Spleen (tissue), 11 donors: ENCODE results near the gene LTN1. TPM values are rescaled to one million over a fixed set of nuclear protein-coding genes. Genes with fewer than 3 reads are reported as not detected.

Experiments used
- DNase-seq: peaks from one replicate; pipeline ENCODE4 v3.0.0-alpha.2; 2020
- H3K27ac ChIP-seq, 8 donors: fragments of 200-600 bp; sonication (generic) in 7 of 8; 1 replicate in 4 of 8; 2 replicates in 4 of 8; pipeline versions ENCODE4 v1.5.0 to v1.8.0; 2016 to 2021; ENCODE audit warnings: inconsistent platforms in 4 of 8, mild to moderate bottlenecking in 4 of 8, moderate library complexity in 1 of 8
- H3K27me3 ChIP-seq, 7 donors: fragments of 200-600 bp; sonication (generic) in 6 of 7; replicated peaks in 1 of 7; 1 replicate in 4 of 7; 2 replicates in 3 of 7; pipeline versions ENCODE4 v1.5.0 to v1.8.0; 2016 to 2021; ENCODE audit warnings: inconsistent platforms in 3 of 7, mild to moderate bottlenecking in 1 of 7
- H3K36me3 ChIP-seq, 6 donors: fragments of 200-600 bp; sonication (generic) in 5 of 6; 1 replicate in 4 of 6; 2 replicates in 2 of 6; pipeline versions ENCODE4 v1.5.0 to v1.8.0; 2016 to 2021; ENCODE audit warnings: inconsistent platforms in 2 of 6
- H3K4me1 ChIP-seq, 6 donors: fragments of 200-600 bp; sonication (generic) in 5 of 6; 1 replicate in 3 of 6; 2 replicates in 3 of 6; pipeline versions ENCODE4 v1.5.0 to v1.8.0; 2016 to 2021; ENCODE audit warnings: inconsistent platforms in 3 of 6
- H3K4me3 ChIP-seq, 8 donors: fragments of 200-600 bp; sonication (generic) in 7 of 8; 1 replicate in 4 of 8; 2 replicates in 4 of 8; pipeline versions ENCODE4 v1.5.0 to v1.8.0; 2016 to 2021; ENCODE audit warnings: inconsistent platforms in 4 of 8, mild to moderate bottlenecking in 4 of 8, moderate library complexity in 2 of 8
- H3K9me3 ChIP-seq, 8 donors: fragments of 200-600 bp; sonication (generic) in 7 of 8; 1 replicate in 4 of 8; 2 replicates in 4 of 8; pipeline versions ENCODE4 v1.5.0 to v1.8.0; 2016 to 2021; ENCODE audit warnings: inconsistent platforms in 4 of 8
- CTCF ChIP-seq, 11 experiments: fragments of 200-600 bp in 7 of 11; fragments of 450-650 bp in 4 of 11; sonication (generic) in 4 of 11; IDR thresholded peaks in 8 of 11; conservative IDR thresholded peaks in 3 of 11; 1 replicate in 7 of 11; 2 replicates in 4 of 11; pipeline versions ENCODE4 v1.4.0 to v1.8.0; 2016 to 2021; ENCODE audit warnings: antibody characterized with exemption in 11 of 11, inconsistent platforms in 4 of 11, mild to moderate bottlenecking in 1 of 11
- POLR2A ChIP-seq, 3 donors: fragments of 450-650 bp; IDR thresholded peaks; one replicate each; pipeline ENCODE4 v1.5.1; 2017; ENCODE audit warnings: antibody characterized with exemption in 3 of 3, mild to moderate bottlenecking in 1 of 3
- POLR2AphosphoS5 ChIP-seq, 3 donors: sonication (generic); formaldehyde crosslinking; IDR thresholded peaks; one replicate each; pipeline ENCODE4 v1.5.1; 2017; ENCODE audit warnings: antibody characterized with exemption in 3 of 3
- WGBS, 5 donors: extraction: QIAGEN DNeasy Blood & Tissue Kit in 3 of 5; methylation state at CpG; one replicate each; pipeline versions ENCODE4 v1.1.5 to v1.1.7; 2013 to 2018; 5-methylcytosine and 5-hydroxymethylcytosine counted together
- intact Hi-C: fragments of 100-400 bp; cut with DNase I; formaldehyde crosslinking; loops from one replicate; pipeline ENCODE4 v1.15.0; 2023; ENCODE audit warnings: low total_unique reads
- polyA plus RNA-seq, 3 donors: library from polyadenylated mRNA; stranded (reverse); fragments of 200-250 nt; gene quantifications; one replicate each; pipeline ENCODE4 v1.2.1, GENCODE V29; 2013
- total RNA-seq, 7 donors: library from RNA; depleted of rRNA in 3 of 7; stranded (reverse); fragments of >200 nt in 3 of 7; fragmentation: NEBNext Ultra II Directional in 4 of 7; extraction: Animal tissue kit (Norgen Biotek cat#: 25700) in 4 of 7; gene quantifications; one replicate each; pipeline versions ENCODE4 v1.1.0 to v1.2.1, GENCODE V29; 2016 to 2021
- donor health status: healthy with polysubstance abuse.
- donor health status: DM: no; HTN: no; CAD: no; lungs with moderate emphysema.
- donor health status: DM: no; HTN: no; CAD: no.
- donor health status: Bipolar disorder and iron deficiency.
- donor health status: healthy.
- donor health status: DM: no; HTN: no; CAD: no.
- donor health status: DM: yes; HTN: yes; CAD: no.

The LTN1 gene
- total and polyA plus RNA-seq, 10 donors = 4.6 to 37.3 (median 28.7) TPM

GRCh38 chr21:29008367-29008766, 15.7 kb upstream of the LTN1 start:
- no peaks in the 10 kb centered on the region for H3K27me3 ChIP-seq
- intact Hi-C loops = no loop called here
- no peak overlapping the region for H3K27ac ChIP-seq
- H3K4me1 ChIP-seq = peaks cover 0 to 11% (median 6%) of the 10 kb centered on the region in 6 donors
- WGBS, 5 donors = 90 to 96% (median 94%) methylated on average over 3 of the region's 3 CpGs
- no peaks in the 10 kb centered on the region for H3K9me3 ChIP-seq
- peaks cover 0 to 37% (median 12%) of the 10 kb centered on the region in 6 donors for H3K36me3 ChIP-seq
- DNase-seq = no peak
- no peak overlapping the region for H3K4me3 ChIP-seq
- TF ChIP-seq POLR2AphosphoS5 (IDR thresholded peaks at IDR 0.05) = no peak
- TF ChIP-seq POLR2A (IDR thresholded peaks at IDR 0.05) = no peak
- no peak for TF ChIP-seq CTCF (IDR thresholded peaks at IDR 0.05 in 8 of 11, conservative IDR thresholded peaks at IDR 0.05 in 3 of 11)

DNA sequence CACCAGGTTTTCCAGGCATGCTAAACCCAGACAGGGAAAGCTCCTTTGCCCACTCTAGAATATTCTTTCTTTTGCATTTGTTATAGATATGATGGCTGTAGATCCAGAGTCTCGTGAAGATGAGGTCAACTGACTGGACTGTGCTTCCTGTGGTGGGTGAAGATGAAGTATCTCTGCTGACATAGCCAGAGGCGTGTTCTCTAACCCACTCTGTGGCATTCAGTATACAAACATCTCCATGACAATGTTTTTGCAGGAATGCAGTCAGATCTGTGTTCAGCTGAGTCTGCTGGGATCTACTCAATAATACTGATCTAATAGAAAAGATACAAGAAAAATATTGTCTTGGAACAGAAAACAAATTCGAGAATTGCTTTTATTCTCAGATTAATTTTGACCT, 15.1 kb upstream of the LTN1 start:
- H3K4me1 ChIP-seq = peaks cover 0 to 14% (median 10%) of the 10 kb centered on the region in 6 donors
- H3K27ac ChIP-seq = no peak overlapping the region
- H3K27me3 ChIP-seq = no peaks in the 10 kb centered on the region
- WGBS, 5 donors = 77 to 94% (median 89%) methylated on average over 3 of the region's 3 CpGs
- DNase-seq = no peak
- no peak overlapping the region for H3K4me3 ChIP-seq
- peaks cover 0 to 37% (median 12%) of the 10 kb centered on the region in 6 donors for H3K36me3 ChIP-seq
- TF ChIP-seq POLR2A (IDR thresholded peaks at IDR 0.05) (no peak), CTCF (IDR thresholded peaks at IDR 0.05 in 8 of 11, conservative IDR thresholded peaks at IDR 0.05 in 3 of 11) (no peak), POLR2AphosphoS5 (IDR thresholded peaks at IDR 0.05) (no peak)
- intact Hi-C loops = no loop called here
- no peaks in the 10 kb centered on the region for H3K9me3 ChIP-seq

DNA sequence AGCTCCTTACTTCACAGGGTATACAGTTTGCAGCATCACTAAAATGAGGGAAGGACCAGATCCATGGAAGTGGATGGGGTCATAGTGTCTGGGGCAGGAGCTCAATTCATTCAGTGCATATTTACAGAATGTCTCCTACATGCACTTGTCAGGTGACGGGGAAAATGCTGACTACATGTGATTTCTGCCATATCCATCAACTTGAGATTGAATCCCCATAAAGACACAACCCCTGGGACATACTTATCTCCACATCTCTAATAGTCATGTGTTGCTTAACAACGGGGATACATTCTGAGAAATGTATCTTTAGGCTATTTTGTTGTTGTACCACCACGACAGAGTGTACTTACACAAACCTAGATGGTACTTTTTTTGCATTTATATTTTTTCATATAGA, 14.5 kb upstream of the LTN1 start:
- TF ChIP-seq POLR2AphosphoS5 (IDR thresholded peaks at IDR 0.05) (no peak), POLR2A (IDR thresholded peaks at IDR 0.05) (no peak), CTCF (IDR thresholded peaks at IDR 0.05 in 8 of 11, conservative IDR thresholded peaks at IDR 0.05 in 3 of 11) (no peak)
- 92 to 96% (median 95%) methylated on average over 3 of the region's 3 CpGs for WGBS, 5 donors
- no peak for DNase-seq
- Histone ChIP-seq H3K9me3 (no peaks in the 10 kb centered on the region), H3K27me3 (no peaks in the 10 kb centered on the region), H3K4me1 (peaks cover 0 to 18% (median 13%) of the 10 kb centered on the region in 6 donors), H3K27ac (no peak overlapping the region), H3K36me3 (peaks cover 0 to 37% (median 12%) of the 10 kb centered on the region in 6 donors), H3K4me3 (no peak overlapping the region)
- intact Hi-C loops = no loop called here

- Histone ChIP-seq H3K27ac (no peak overlapping the region), H3K4me1 (peaks cover 0 to 22% (median 16%) of the 10 kb centered on the region in 6 donors), H3K27me3 (no peaks in the 10 kb centered on the region), H3K9me3 (no peaks in the 10 kb centered on the region), H3K4me3 (no peak overlapping the region), H3K36me3 (peaks cover 0 to 37% (median 12%) of the 10 kb centered on the region in 6 donors)
- DNase-seq = no peak
- TF ChIP-seq POLR2A (IDR thresholded peaks at IDR 0.05) = no peak
- no peak for TF ChIP-seq CTCF (IDR thresholded peaks at IDR 0.05 in 8 of 11, conservative IDR thresholded peaks at IDR 0.05 in 3 of 11)
- no peak for TF ChIP-seq POLR2AphosphoS5 (IDR thresholded peaks at IDR 0.05)
- intact Hi-C loops = no loop called here
- 91 to 95% (median 93%) methylated on average over 6 of the region's 6 CpGs for WGBS, 5 donors
These were observed 13.0 kb upstream of the LTN1 start for GRCh38 chr21:29005696-29006095.
